Activated CD4-positive, alpha-beta T cell treated with anti-CD3 and anti-CD28 coated beads, Interleukin-2, amount 10 ng/mL, durations not matched to agents 7 days and 5 days (primary cell): ENCODE data around the gene TTC6. TPM values are rescaled to one million over a fixed set of nuclear protein-coding genes. Genes with fewer than 3 reads are reported as not detected.

Experiments used
- CTCF ChIA-PET: fragments of 350-600 bp; sonication (Branson Sonifier 250); formaldehyde crosslinking; loops from one replicate; lab custom pipeline; 2021; ENCODE audit warnings: antibody characterized with exemption; lab: Charles Lee
- POLR2A ChIA-PET: fragments of 350-600 bp; sonication (Branson Sonifier 250); formaldehyde crosslinking; loops from one replicate; lab custom pipeline; 2021; ENCODE audit warnings: antibody characterized with exemption; lab: Charles Lee
- DNase-seq: peaks from one replicate; pipeline ENCODE4 v3.0.0-alpha.2; 2020
- H3K27ac Mint-ChIP-seq: one replicate; pipeline ENCODE4 v1.8.0; 2021; ENCODE audit warnings: mild to moderate bottlenecking, moderate library complexity, mixed read lengths
- H3K27me3 Mint-ChIP-seq: one replicate; pipeline ENCODE4 v1.8.0; 2021; ENCODE audit warnings: mixed read lengths
- H3K36me3 Mint-ChIP-seq: one replicate; pipeline ENCODE4 v1.8.0; 2021; ENCODE audit warnings: low read depth, mixed read lengths
- H3K4me1 Mint-ChIP-seq: one replicate; pipeline ENCODE4 v1.8.0; 2021; ENCODE audit warnings: mixed read lengths
- H3K4me3 Mint-ChIP-seq: one replicate; pipeline ENCODE4 v1.8.0; 2021; ENCODE audit warnings: mild to moderate bottlenecking, moderate library complexity, mixed read lengths
- H3K9me3 Mint-ChIP-seq: one replicate; pipeline ENCODE4 v1.8.0; 2021; ENCODE audit warnings: mixed read lengths
- total RNA-seq, 2 experiments: library from RNA; stranded (reverse); gene quantifications; one replicate each; pipeline ENCODE4 v1.2.3, GENCODE V29; 2021

The TTC6 gene
- total RNA-seq, 2 experiments from 2014 or later, result not detected

DNA sequence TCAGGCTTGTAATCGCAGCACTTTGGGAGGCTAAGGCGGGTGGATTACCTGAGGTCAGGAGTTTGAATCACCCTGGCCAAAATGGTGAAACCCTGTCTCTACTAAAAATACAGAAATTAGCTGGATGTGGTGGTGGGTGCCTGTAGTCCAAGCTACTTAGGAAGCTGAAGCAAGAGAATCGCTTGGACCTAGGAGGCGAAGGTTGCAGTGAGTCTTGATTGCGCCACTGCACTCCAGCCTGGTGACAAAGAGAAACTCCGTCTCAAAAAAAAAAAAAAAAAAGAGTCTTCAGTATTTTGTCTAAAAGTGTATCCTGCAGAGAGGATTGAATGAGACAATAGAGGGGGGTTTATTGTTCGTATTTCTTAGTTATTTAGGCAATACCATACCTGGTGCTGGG, 25.7 kb upstream of the TTC6 start:
- Mint-ChIP-seq H3K4me1 (no peaks in the 10 kb centered on the region), H3K4me3 (no peak overlapping the region)
- CTCF ChIA-PET, result no interaction called here

DNA sequence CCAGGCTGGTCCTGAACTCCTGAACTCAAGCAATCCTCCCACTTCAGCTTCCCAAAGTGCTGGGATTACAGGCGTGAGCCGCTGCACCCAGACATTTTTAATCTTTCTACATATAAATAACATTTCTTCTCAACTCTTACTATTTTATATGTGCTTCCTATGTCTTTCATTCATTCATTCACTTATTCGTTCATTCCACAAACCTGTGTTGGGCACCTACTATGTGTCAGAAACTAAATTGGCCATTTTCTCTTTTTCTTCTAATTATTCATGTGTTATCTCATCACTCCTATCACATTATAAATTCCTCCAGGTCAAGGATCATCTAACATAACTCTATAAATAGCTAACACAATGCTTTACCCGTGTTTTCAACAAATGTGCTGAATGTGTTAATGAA, 24.0 kb upstream of the TTC6 start:
- Mint-ChIP-seq H3K4me1 (no peaks in the 10 kb centered on the region), H3K9me3 (no peaks in the 10 kb centered on the region), H3K36me3 (no peaks in the 10 kb centered on the region), H3K4me3 (no peak overlapping the region), H3K27ac (no peak overlapping the region), H3K27me3 (no peaks in the 10 kb centered on the region)
- no peak for DNase-seq
- CTCF ChIA-PET, result no interaction called here
- POLR2A ChIA-PET, result no interaction called here

More for the DNA sequence above, 25.7 kb upstream of the TTC6 start:
- no peak overlapping the region for H3K27ac Mint-ChIP-seq
- H3K9me3 Mint-ChIP-seq, result no peaks in the 10 kb centered on the region
- POLR2A ChIA-PET, result no interaction called here
- no peak for DNase-seq
- no peaks in the 10 kb centered on the region for H3K27me3 Mint-ChIP-seq
- H3K36me3 Mint-ChIP-seq, result no peaks in the 10 kb centered on the region

DNA sequence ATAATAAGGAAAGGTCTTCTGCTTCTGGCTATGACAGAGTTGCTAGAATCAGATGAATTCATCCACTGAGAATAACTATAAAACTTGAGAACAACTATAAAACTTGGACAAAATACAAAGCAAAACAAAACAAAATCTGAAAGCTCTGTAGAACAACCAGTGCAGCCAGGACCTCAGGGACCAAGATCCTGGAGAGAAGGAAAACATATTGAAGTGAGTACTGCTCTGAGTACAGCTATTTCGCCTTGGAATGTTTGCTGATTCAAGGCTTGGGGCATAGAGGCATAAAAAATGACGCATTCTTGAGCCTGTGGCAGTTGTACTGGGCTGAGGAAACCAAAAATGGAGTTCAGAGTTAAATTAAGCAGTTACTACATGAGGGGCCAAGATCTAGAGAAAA, 22.1 kb upstream of the TTC6 start:
- CTCF ChIA-PET, result no interaction called here
- POLR2A ChIA-PET, result no interaction called here
- Mint-ChIP-seq H3K4me3 (no peak overlapping the region), H3K36me3 (no peaks in the 10 kb centered on the region), H3K4me1 (no peaks in the 10 kb centered on the region), H3K27me3 (no peaks in the 10 kb centered on the region), H3K9me3 (no peaks in the 10 kb centered on the region), H3K27ac (no peak overlapping the region)
- no peak for DNase-seq

DNA sequence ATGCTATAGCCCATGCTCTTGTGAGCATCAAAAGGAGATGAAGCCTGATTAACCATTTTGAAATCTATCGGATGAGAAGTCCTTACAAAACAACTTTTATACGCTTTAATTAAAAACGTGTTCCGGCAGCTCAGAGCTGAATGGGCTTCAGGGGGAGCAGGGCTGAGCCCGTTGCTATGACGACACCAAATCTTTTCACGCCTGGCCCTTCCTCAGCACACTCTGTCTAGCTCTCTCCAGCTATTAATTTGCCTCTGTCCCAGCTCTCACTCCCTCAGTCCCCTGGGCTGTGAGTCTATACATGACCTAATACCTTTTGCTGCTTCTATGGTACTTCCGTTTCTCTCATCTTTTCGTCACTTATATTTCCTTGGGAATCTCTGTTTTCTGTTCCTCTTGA, 16.2 kb upstream of the TTC6 start:
- Mint-ChIP-seq H3K4me1 (no peaks in the 10 kb centered on the region), H3K4me3 (no peak overlapping the region)
- CTCF ChIA-PET, result no interaction called here

DNA sequence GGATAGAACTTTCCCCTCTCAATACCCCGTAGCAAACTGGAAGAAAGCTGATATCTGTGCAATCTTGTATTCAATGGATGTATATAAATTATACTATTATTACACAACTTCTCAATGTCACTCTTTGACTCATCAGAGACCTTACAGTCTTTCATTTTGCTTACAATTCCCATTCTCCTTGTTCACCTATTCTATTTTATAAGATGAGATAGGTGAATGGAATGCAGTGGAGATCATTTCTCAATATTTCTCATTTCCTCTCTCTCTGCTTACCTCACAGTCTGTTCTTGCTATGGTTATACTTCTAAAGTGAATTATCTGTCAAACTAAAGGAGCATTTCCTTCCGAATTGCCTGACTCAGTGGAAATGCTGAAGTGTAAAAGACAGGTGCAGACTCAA, 15.3 kb upstream of the TTC6 start:
- Mint-ChIP-seq H3K27me3 (peaks cover 15% of the 10 kb centered on the region), H3K27ac (no peak overlapping the region), H3K36me3 (no peaks in the 10 kb centered on the region), H3K4me1 (no peaks in the 10 kb centered on the region), H3K9me3 (no peaks in the 10 kb centered on the region), H3K4me3 (no peak overlapping the region)
- POLR2A ChIA-PET, result no interaction called here
- DNase-seq, result no peak
- CTCF ChIA-PET, result no interaction called here

More for the DNA sequence above, 16.2 kb upstream of the TTC6 start:
- Mint-ChIP-seq H3K27ac (no peak overlapping the region), H3K36me3 (no peaks in the 10 kb centered on the region), H3K27me3 (peaks cover 11% of the 10 kb centered on the region), H3K9me3 (no peaks in the 10 kb centered on the region)
- DNase-seq, result no peak
- POLR2A ChIA-PET, result no interaction called here

DNA sequence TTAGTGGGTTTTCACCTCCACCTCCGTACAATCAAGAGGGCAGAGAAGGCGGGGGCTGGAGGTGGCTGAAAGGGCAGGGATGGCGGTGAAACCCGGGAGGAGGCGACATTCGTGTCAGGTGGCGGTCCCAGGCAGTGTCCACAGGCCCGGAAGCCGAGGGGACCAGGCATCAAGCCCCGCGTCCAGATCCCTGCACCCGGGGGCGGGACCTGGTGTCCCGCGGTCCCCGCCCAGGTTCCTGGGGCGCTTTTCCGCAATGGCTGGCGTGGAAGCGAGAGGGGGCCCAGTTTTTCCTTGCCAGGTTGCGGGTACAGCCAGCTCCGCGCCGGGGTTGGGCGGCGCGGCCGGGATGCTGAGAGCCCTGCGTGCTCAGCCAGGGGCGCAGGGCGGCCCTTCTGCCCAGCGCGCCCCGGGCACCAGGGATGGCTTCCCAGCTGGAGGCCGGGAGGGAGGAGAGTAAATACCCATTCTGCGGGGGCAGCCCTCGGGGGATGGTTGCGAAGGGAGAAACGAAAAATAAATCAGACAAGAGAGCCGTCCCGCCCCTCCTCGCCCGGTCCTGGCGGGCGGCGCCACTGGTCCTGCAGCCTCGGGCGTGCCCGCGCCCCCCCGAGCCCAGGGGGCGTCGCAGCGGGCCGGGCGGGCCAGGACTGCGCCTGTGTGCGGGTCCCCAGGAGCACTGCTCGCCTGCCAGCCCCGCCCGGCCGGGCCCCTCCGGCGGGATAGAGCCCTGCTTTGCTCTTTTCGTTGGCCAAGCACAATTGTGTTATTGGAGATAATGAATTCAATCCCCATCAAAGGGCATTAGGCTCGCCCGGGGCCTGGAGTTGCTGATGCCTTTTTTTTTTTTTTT, 11.8 kb upstream of the TTC6 start:
- Mint-ChIP-seq H3K4me3 (no peak overlapping the region), H3K27ac (no peak overlapping the region), H3K27me3 (peaks cover 46% of the 10 kb centered on the region), H3K9me3 (no peaks in the 10 kb centered on the region), H3K36me3 (peaks cover 2% of the 10 kb centered on the region), H3K4me1 (no peaks in the 10 kb centered on the region)
- POLR2A ChIA-PET, result no interaction called here
- CTCF ChIA-PET, result no interaction called here
- DNase-seq, result no peak

DNA sequence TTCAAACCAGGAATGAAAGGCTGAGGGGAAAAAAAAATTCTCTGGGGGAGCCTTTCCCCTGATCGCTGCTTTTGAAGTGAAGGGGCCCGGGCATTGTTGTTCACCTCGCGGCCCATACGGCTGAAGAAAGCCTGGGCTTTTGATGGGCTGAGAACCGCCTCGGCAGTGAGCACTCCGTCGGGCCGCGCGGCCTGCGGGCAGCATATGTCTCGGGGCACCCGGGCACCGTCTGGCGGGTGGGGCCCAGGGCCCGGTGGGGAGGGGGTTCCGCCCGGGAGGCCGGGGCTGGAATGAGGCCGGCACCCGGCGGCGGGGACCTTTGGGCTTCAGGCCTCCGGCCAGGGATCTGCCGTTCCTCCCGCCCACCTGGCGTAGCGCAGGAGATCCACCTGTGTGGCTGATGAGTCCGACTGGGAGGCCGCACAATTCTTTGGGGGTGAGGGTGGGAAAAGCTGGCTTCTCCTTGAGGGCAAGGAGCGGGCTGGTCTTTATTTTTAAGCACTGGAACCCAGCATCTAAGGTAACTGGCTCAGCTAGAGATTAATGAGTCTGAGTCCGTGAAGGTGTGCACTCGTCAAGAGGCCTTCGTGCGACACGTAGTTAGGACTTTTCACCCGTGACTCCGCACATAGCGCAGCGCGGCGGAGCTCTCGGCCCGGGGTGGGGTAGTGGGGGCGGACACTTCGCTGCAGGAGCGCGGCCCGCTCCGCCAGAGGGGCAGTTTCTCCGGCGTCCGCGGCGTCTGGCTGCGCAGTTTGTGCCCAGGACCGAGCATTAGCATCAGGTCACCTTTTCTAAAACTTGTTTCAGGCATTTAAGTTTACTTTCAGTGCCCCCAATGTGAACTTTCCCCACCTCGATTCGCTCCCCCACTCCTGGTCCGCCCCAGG, 11.0 kb upstream of the TTC6 start:
- Mint-ChIP-seq H3K36me3 (peaks cover 2% of the 10 kb centered on the region), H3K9me3 (peaks cover 2% of the 10 kb centered on the region), H3K27ac (no peak overlapping the region), H3K27me3 (peaks cover 55% of the 10 kb centered on the region), H3K4me1 (no peaks in the 10 kb centered on the region), H3K4me3 (no peak overlapping the region)
- ChIA-PET POLR2A (no interaction called here), CTCF (no interaction called here)
- no peak for DNase-seq

DNA sequence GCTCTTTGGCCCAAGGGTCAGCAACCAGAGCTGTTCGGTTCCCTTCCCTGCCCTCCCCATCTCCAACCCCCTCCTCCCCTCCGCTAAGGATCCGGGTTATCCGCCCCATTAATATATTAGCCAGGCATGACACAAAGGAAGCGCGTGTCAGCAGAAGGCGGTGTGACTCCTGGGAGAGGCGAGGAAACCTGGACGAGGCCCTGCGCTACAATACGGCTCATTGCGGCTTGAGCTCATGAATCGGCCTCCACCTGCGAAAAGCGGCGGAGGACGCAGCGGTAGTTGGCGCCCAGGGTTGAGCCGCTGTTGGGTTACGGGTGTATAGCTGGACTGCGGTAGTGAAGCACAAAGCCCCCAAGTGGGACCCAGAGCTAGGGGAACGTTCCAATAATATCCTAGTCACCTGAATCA, 10.3 kb upstream of the TTC6 start:
- peaks cover 56% of the 10 kb centered on the region for H3K27me3 Mint-ChIP-seq
- POLR2A ChIA-PET, result no interaction called here

DNA sequence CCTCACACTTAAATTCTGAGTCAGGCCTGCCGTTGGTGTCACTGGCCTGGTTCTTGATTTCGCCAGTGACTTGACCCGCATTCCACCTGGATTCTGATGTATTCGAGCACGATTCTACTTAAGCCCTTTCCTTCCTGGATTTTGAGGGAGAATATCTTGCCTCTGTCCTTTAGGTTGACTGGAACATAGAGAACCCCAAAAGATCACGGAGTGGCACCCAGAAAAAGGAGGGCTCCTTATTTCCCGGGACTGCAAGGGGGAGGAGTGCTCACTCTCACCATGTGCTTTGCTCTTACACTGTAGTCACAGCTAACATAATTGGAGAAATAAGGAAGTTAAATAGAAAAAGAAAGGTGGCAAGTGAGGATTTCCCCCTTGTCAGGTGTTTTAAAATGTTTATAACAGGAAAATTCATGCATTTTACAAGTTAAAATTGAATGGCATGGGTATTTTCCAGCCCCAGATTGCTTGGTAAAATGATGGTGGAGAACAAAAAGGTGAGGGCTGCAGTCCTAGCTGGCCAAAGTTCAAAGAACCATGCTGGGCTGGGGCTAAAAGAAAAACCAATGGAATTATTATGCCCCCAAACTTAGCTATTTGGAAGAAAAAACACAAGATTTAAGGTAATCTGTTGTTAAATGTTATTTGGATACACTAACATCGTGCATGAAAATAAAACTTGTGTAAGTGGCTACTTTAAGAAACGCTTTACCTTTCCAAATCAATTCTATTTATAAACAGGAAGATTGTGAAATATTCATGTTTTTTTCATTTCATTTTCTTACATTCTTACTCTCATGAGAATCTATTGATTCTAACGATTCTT, 9.2 kb upstream of the TTC6 start:
- ChIA-PET CTCF (no interaction called here), POLR2A (no interaction called here)
- Mint-ChIP-seq H3K9me3 (peaks cover 2% of the 10 kb centered on the region), H3K27me3 (peaks cover 66% of the 10 kb centered on the region), H3K4me3 (no peak overlapping the region), H3K4me1 (no peaks in the 10 kb centered on the region), H3K27ac (no peak overlapping the region), H3K36me3 (peaks cover 4% of the 10 kb centered on the region)
- DNase-seq, result no peak

More for the DNA sequence above, 10.3 kb upstream of the TTC6 start:
- Mint-ChIP-seq H3K4me1 (no peaks in the 10 kb centered on the region), H3K4me3 (no peak overlapping the region), H3K36me3 (peaks cover 2% of the 10 kb centered on the region), H3K27ac (no peak overlapping the region), H3K9me3 (peaks cover 2% of the 10 kb centered on the region)
- DNase-seq, result no peak
- CTCF ChIA-PET, result no interaction called here

DNA sequence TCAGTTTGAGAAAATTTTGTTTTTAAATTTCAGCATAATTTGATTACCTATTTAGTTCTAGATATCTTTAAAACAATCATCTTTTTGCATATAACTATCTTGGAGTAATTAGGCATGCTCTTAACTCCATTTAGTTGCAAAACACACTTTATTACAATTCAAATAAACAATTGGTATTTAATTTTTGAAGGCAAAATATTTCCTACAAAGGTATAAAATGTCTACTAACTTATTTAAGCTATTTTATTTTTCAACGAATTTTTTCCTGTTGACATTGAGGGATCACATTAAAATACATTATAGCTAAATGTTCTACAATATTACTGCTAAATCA, 8.7 kb upstream of the TTC6 start:
- peaks cover 67% of the 10 kb centered on the region for H3K27me3 Mint-ChIP-seq
- H3K4me3 Mint-ChIP-seq, result no peak overlapping the region
- POLR2A ChIA-PET, result no interaction called here
- no peak overlapping the region for H3K27ac Mint-ChIP-seq
- no peaks in the 10 kb centered on the region for H3K4me1 Mint-ChIP-seq
- no peak for DNase-seq
- H3K9me3 Mint-ChIP-seq, result peaks cover 2% of the 10 kb centered on the region
- CTCF ChIA-PET, result no interaction called here
- H3K36me3 Mint-ChIP-seq, result peaks cover 4% of the 10 kb centered on the region

DNA sequence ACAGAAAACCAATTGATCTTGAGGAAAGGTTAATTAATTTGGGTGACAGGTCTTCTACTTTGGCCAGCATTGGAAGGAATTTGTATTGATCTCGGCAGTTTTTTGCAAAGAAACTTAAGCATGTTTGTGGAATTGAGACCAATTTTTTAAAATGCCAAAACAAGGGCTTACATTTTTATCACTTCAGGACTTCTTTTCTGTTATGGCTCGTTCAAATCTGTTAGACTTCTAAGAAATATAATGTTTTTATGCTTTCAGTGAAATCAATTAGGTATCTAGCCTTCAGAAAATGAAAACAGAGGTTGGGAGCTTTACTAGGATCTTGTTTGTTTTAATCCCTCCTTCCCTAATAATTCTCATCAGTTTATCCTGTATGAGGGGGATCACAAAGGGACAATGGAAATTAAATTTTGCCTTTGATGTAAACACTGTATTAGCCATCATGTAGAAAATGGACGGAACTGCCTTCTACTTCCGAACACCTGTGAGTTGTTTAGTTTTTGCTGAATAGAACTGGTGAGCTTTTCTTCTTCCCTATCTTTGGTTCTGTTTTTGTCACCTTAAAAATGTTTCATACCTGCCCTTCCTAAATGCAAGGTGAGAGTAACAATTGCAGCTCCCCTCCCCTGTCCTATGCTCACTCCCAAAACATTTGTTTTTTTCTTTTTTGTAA, 8.2 kb upstream of the TTC6 start:
- DNase-seq, result no peak
- Mint-ChIP-seq H3K9me3 (peaks cover 2% of the 10 kb centered on the region), H3K27ac (no peak overlapping the region), H3K36me3 (peaks cover 4% of the 10 kb centered on the region), H3K4me1 (no peaks in the 10 kb centered on the region), H3K4me3 (no peak overlapping the region), H3K27me3 (peaks cover 70% of the 10 kb centered on the region)
- POLR2A ChIA-PET, result no interaction called here
- CTCF ChIA-PET, result no interaction called here

DNA sequence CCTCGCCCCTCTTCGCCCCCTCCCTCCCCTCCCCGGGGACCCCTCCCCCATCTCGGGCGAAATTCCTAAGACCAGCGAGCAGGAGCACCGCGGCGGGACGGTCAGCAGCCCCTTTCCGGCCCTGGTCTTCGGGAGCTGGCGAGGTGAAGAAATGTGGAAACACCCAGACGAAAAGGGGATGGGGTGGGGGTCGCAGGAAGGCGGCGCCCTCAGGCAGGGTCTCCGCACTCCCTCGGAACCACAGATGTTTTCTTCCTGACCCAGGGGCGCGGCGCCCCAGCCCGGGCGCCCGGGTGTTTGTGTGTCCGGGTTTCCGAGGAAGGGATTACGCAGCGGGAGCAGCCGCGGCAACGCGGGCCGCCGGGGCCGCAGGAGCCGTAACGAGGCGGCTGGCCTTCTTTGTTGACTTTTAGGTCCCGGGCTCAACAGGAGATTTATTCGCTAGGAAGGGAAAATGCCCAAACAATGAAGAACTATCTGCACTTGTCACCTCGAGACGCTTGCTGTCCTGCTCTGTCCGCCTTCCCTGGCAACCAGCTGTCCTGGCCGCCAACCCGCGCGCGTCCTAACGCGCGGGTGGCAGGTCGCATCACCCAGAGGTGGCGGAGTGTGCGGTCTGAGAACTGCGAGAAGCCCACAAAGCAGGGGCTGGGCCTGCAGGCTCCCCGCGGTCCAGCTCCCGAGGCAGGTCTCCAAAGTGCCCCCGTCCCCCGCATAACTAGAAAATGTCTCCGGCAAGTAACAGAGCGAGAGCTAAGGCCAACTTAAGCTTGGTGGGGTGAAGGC, 7.4 kb upstream of the TTC6 start:
- H3K36me3 Mint-ChIP-seq, result peaks cover 4% of the 10 kb centered on the region
- no peak for DNase-seq
- H3K4me1 Mint-ChIP-seq, result no peaks in the 10 kb centered on the region
- peaks cover 2% of the 10 kb centered on the region for H3K9me3 Mint-ChIP-seq
- no peak overlapping the region for H3K4me3 Mint-ChIP-seq
- POLR2A ChIA-PET, result no interaction called here
- no peak overlapping the region for H3K27ac Mint-ChIP-seq
- H3K27me3 Mint-ChIP-seq, result peaks cover 72% of the 10 kb centered on the region
- CTCF ChIA-PET, result no interaction called here
